IMR-90 (cell line): Measurements from ENCODE around the gene CLK3. TPM values are rescaled to one million over a fixed set of nuclear protein-coding genes. Genes with fewer than 3 reads are reported as not detected.

Experiments used
- ATAC-seq: fragments of 200-7000 bp; cut with Tn5 transposase; 2 replicates; pipeline ENCODE4 v1.9.1; 2020; ENCODE audit warnings: low read depth, mild to moderate bottlenecking, moderate library complexity
- BruUV-seq: library from RNA; stranded (reverse); fragments of 400-500 nt; replicated peaks from 2 replicates; lab custom pipeline; 2021; lab: Mats Ljungman, UMichigan
- CTCF ChIA-PET: fragments of 300-600 bp; formaldehyde crosslinking; extraction: SDS; loops from one replicate; lab custom pipeline; 2021; ENCODE audit warnings: antibody characterized with exemption; lab: Yijun Ruan, JAX
- POLR2A ChIA-PET: fragments of 300-600 bp; sonication (Branson Sonifier 250); formaldehyde crosslinking; loops from one replicate; lab custom pipeline; 2022; ENCODE audit warnings: antibody characterized with exemption; ENCODE audit not compliant: unreplicated experiment; lab: Charles Lee
- DNase-seq: peaks from one replicate; pipeline ENCODE4 v3.0.0; 2013
- H2AFZ ChIP-seq: replicated peaks from 2 replicates; pipeline ENCODE3; 2013; ENCODE audit warnings: low read length, mild to moderate bottlenecking; ENCODE audit not compliant: poor library complexity
- H2AK5ac ChIP-seq: 2 replicates; pipeline ENCODE4 v1.6.1; 2013; ENCODE audit warnings: low read depth, low read length, inconsistent platforms
- H2AK9ac ChIP-seq: replicated peaks from 2 replicates; pipeline ENCODE3; 2013; ENCODE audit warnings: mild to moderate bottlenecking, low read depth, low read length, moderate library complexity; ENCODE audit not compliant: poor library complexity
- H2BK120ac ChIP-seq: 2 replicates; pipeline ENCODE4 v1.6.1; 2013; ENCODE audit warnings: low read depth, low read length, inconsistent platforms
- H2BK15ac ChIP-seq: 3 replicates; pipeline ENCODE4 v1.6.1; 2013; ENCODE audit warnings: low read depth, low read length, inconsistent platforms
- H2BK20ac ChIP-seq: 2 replicates; pipeline ENCODE4 v1.6.1; 2013; ENCODE audit warnings: low read depth, mild to moderate bottlenecking, inconsistent platforms, low read length, moderate library complexity
- H2BK5ac ChIP-seq: 2 replicates; pipeline ENCODE4 v1.6.1; 2013; ENCODE audit warnings: mild to moderate bottlenecking, low read depth, low read length, inconsistent platforms; ENCODE audit not compliant: poor library complexity, severe bottlenecking
- H3K14ac ChIP-seq: replicated peaks from 2 replicates; pipeline ENCODE4 v1.6.1; 2013; ENCODE audit warnings: low read depth, low read length, inconsistent platforms
- H3K18ac ChIP-seq: 2 replicates; pipeline ENCODE4 v1.6.1; 2013; ENCODE audit warnings: low read depth, low read length, control low read depth
- H3K23ac ChIP-seq: 2 replicates; pipeline ENCODE4 v1.6.1; 2013; ENCODE audit warnings: low read depth, low read length, inconsistent platforms
- H3K27ac ChIP-seq: 2 replicates; pipeline ENCODE4 v1.5.1; 2013; ENCODE audit warnings: mild to moderate bottlenecking, control low read depth, low read length; ENCODE audit not compliant: insufficient read depth
- H3K27me3 ChIP-seq: 2 replicates; pipeline ENCODE4 v1.6.1; 2013; ENCODE audit warnings: low read length; ENCODE audit not compliant: control insufficient read depth, insufficient read depth
- H3K36me3 ChIP-seq: 2 replicates; pipeline ENCODE4 v1.6.1; 2013; ENCODE audit warnings: low read length, mixed read lengths; ENCODE audit not compliant: control insufficient read depth, insufficient read depth
- H3K4ac ChIP-seq: 2 replicates; pipeline ENCODE4 v1.6.1; 2013; ENCODE audit warnings: low read depth, low read length, inconsistent platforms
- H3K4me1 ChIP-seq: 2 replicates; pipeline ENCODE4 v1.6.1; 2013; ENCODE audit warnings: low read length, mixed read lengths; ENCODE audit not compliant: control insufficient read depth, insufficient read depth
- H3K4me2 ChIP-seq: 2 replicates; pipeline ENCODE4 v1.6.1; 2013; ENCODE audit warnings: low read depth, mild to moderate bottlenecking, control low read depth, low read length, moderate library complexity
- H3K4me3 ChIP-seq: 2 replicates; pipeline ENCODE4 v1.5.1; 2013; ENCODE audit warnings: low read depth, mild to moderate bottlenecking, control low read depth, low read length, moderate library complexity; ENCODE audit not compliant: insufficient read depth
- H3K56ac ChIP-seq: 2 replicates; pipeline ENCODE4 v1.6.1; 2013; ENCODE audit warnings: low read length, inconsistent platforms; ENCODE audit not compliant: insufficient read depth; ENCODE audit errors: extremely low read depth
- H3K79me1 ChIP-seq, 2 experiments: 2 replicates each; pipeline ENCODE4 v1.6.1; 2013; ENCODE audit warnings: low read length in 2 of 2, inconsistent platforms in 1 of 2, low read depth in 1 of 2
- H3K9ac ChIP-seq: 2 replicates; pipeline ENCODE4 v1.6.1; 2013; ENCODE audit warnings: low read depth, low read length, control low read depth
- H3K9me1 ChIP-seq: 2 replicates; pipeline ENCODE4 v1.6.1; 2013; ENCODE audit warnings: low read length, inconsistent platforms; ENCODE audit not compliant: insufficient read depth
- H3K9me3 ChIP-seq: 2 replicates; pipeline ENCODE4 v1.6.1; 2013; ENCODE audit warnings: low read length; ENCODE audit not compliant: control insufficient read depth, insufficient read depth
- H4K20me1 ChIP-seq: 2 replicates; pipeline ENCODE4 v1.6.1; 2013; ENCODE audit warnings: low read length, inconsistent platforms; ENCODE audit not compliant: insufficient read depth
- H4K5ac ChIP-seq: 2 replicates; pipeline ENCODE4 v1.6.1; 2013; ENCODE audit warnings: mild to moderate bottlenecking, low read depth, low read length, control low read depth
- H4K8ac ChIP-seq, 2 experiments: 2 replicates each; pipeline ENCODE4 v1.6.1; 2013; ENCODE audit warnings: low read depth in 2 of 2, low read length in 2 of 2, control low read depth in 1 of 2, inconsistent platforms in 1 of 2
- H4K91ac ChIP-seq: 2 replicates; pipeline ENCODE4 v1.6.1; 2013; ENCODE audit warnings: low read depth, low read length, inconsistent platforms; ENCODE audit not compliant: insufficient read depth
- BHLHE40 ChIP-seq: fragments of 150-350 bp; IDR thresholded peaks from 2 replicates; pipeline ENCODE4 v1.6.1; 2016; ENCODE audit warnings: mild to moderate bottlenecking, low read depth, low read length
- CEBPB ChIP-seq: IDR thresholded peaks from 2 replicates; pipeline ENCODE4 v1.6.1; 2012; ENCODE audit warnings: low read depth, low read length, improper control_type of control experiment
- CHD1 ChIP-seq: IDR thresholded peaks from 2 replicates; pipeline ENCODE4 v1.6.1; 2012; ENCODE audit warnings: low read depth, low read length, improper control_type of control experiment
- CTCF ChIP-seq: conservative IDR thresholded peaks from 2 replicates; pipeline ENCODE4 v1.5.1; 2012; ENCODE audit warnings: mild to moderate bottlenecking, low read depth, low read length, improper control_type of control experiment
- ELK1 ChIP-seq: fragments of 150-350 bp; IDR thresholded peaks from 2 replicates; pipeline ENCODE4 v1.6.1; 2016; ENCODE audit warnings: low read depth, mild to moderate bottlenecking, low read length, moderate library complexity, borderline replicate concordance
- FOS ChIP-seq: fragments of 150-350 bp; IDR thresholded peaks from 2 replicates; pipeline ENCODE4 v1.6.1; 2016; ENCODE audit warnings: low read depth, low read length
- MAFK ChIP-seq: IDR thresholded peaks from 2 replicates; pipeline ENCODE4 v1.6.1; 2012; ENCODE audit warnings: low read depth, low read length, improper control_type of control experiment
- MAZ ChIP-seq: IDR thresholded peaks from 2 replicates; pipeline ENCODE4 v1.6.1; 2012; ENCODE audit warnings: low read depth, mild to moderate bottlenecking, low read length, improper control_type of control experiment, moderate library complexity, borderline replicate concordance
- MXI1 ChIP-seq: IDR thresholded peaks from 2 replicates; pipeline ENCODE4 v1.6.1; 2012; ENCODE audit warnings: low read depth, mild to moderate bottlenecking, low read length, moderate library complexity, borderline replicate concordance
- NFE2L2 ChIP-seq: fragments of 150-350 bp; IDR thresholded peaks from 2 replicates; pipeline ENCODE4 v1.6.1; 2016; ENCODE audit warnings: low read depth, mild to moderate bottlenecking, low read length
- POLR2A ChIP-seq: IDR thresholded peaks from 2 replicates; pipeline ENCODE4 v1.6.1; 2012; ENCODE audit warnings: mild to moderate bottlenecking, low read depth, low read length
- RAD21 ChIP-seq: IDR thresholded peaks from 2 replicates; pipeline ENCODE4 v1.6.1; 2012; ENCODE audit warnings: low read length, improper control_type of control experiment
- RCOR1 ChIP-seq: IDR thresholded peaks from 2 replicates; pipeline ENCODE4 v1.6.1; 2012; ENCODE audit warnings: mild to moderate bottlenecking, low read length, improper control_type of control experiment; ENCODE audit not compliant: insufficient replicate concordance
- RFX5 ChIP-seq: IDR thresholded peaks from 2 replicates; pipeline ENCODE4 v1.8.0; 2012; ENCODE audit warnings: low read depth, mild to moderate bottlenecking, low read length, moderate library complexity
- SMC3 ChIP-seq: fragments of 150-350 bp; IDR thresholded peaks from 2 replicates; pipeline ENCODE4 v1.6.1; 2016; ENCODE audit warnings: low read depth, mild to moderate bottlenecking, antibody characterized with exemption, low read length, moderate library complexity
- USF2 ChIP-seq: fragments of 150-350 bp; IDR thresholded peaks from 2 replicates; pipeline ENCODE4 v1.6.1; 2017; ENCODE audit warnings: mild to moderate bottlenecking, antibody characterized with exemption, low read length, low read depth
- WGBS, 2 experiments: methylation state at CpG; one replicate each; pipeline versions ENCODE4 v1.1.5 to v1.1.7; 2013; ENCODE audit warnings: missing lambda C conversion rate in 2 of 2; ENCODE audit not compliant: insufficient read length in 1 of 2; ENCODE audit errors: extremely low coverage in 2 of 2; 5-methylcytosine and 5-hydroxymethylcytosine counted together
- dilution Hi-C: fragments of 300-500 bp; cut with HindIII; formaldehyde crosslinking; loops from one replicate; pipeline ENCODE4 v1.14.3; 2018; ENCODE audit warnings: low sequenced_read_pairs; ENCODE audit not compliant: unreplicated experiment
- in situ Hi-C: fragments of 300-500 bp; cut with MboI; formaldehyde crosslinking; loops from 3 replicates; pipeline ENCODE4 v1.14.3; 2019; ENCODE audit warnings: low sequenced_read_pairs, inconsistent platforms, mixed read lengths
- intact Hi-C: fragments of 100-400 bp; cut with micrococcal nuclease; formaldehyde crosslinking; loops from 2 replicates; pipeline ENCODE4 v1.10.0; 2022
- polyA plus RNA-seq, 3 experiments: library from polyadenylated mRNA; depleted of rRNA; stranded (reverse); fragments of >200 nt; gene quantifications; 2 replicates each; pipeline ENCODE4 v1.2.3, GENCODE V29; 2012; ENCODE audit warnings: low replicate concordance in 1 of 3
- total RNA-seq: library from RNA; depleted of rRNA; stranded (reverse); fragments of >200 nt; gene quantifications from 2 replicates; pipeline ENCODE4 v1.2.3, GENCODE V29; 2012

Gene CLK3
- total and polyA plus RNA-seq, 2 of the 4 experiments (the other 2 are of a cell fraction) = 84.7 to 117 TPM

GRCh38 chr15:74611834-74612233, 3.8 kb upstream of the CLK3 start:
- ATAC-seq (no peak), DNase-seq (no peak)
- ChIA-PET CTCF (no interaction called here), POLR2A (interaction anchor here (1.2 kb wide), 1 partner anchor 14 kb away, joined by 3 read pairs; no protein-coding TSS in a partner anchor)
- H2BK5ac ChIP-seq = no peak overlapping the region
- H3K4me3 ChIP-seq = no peak overlapping the region
- H3K79me1 ChIP-seq = peaks cover 0 to 11% of the 10 kb centered on the region in 2 experiments; a peak in 2 of 4 replicates
- H2BK15ac ChIP-seq = no peak overlapping the region
- H3K9me1 ChIP-seq = no peaks in the 10 kb centered on the region
- H3K18ac ChIP-seq = no peak overlapping the region
- no peak overlapping the region for H3K4ac ChIP-seq
- H3K27ac ChIP-seq = no peak overlapping the region
- no TSS peak for BruUV-seq
- no peak overlapping the region for H3K56ac ChIP-seq
- H3K27me3 ChIP-seq = peaks cover 6% of the 10 kb centered on the region; the same call in 1 of the 2 replicates
- no peak overlapping the region for H4K5ac ChIP-seq
- no peak overlapping the region for H2AFZ ChIP-seq
- WGBS, 2 experiments = 100% methylated on average over 1 of the region's 6 CpGs; no CpG with 5 or more reads in 1 of the 2 experiments
- no peak overlapping the region for H2BK20ac ChIP-seq
- in situ Hi-C loops = no loop called here
- no peak overlapping the region for H2BK120ac ChIP-seq
- no peak overlapping the region for H4K91ac ChIP-seq
- no peak overlapping the region for H2AK9ac ChIP-seq
- TF ChIP-seq USF2 = no peak
- TF ChIP-seq MAZ = no peak
- no peak for TF ChIP-seq BHLHE40
- no peak for TF ChIP-seq MAFK
- no peak for TF ChIP-seq RFX5
- no peak for TF ChIP-seq SMC3
- no peak for TF ChIP-seq CEBPB
- no peak for TF ChIP-seq RCOR1
- TF ChIP-seq FOS = no peak
- no peak for TF ChIP-seq CHD1
- TF ChIP-seq POLR2A = no peak
- TF ChIP-seq CTCF = no peak
- TF ChIP-seq ELK1 = no peak
- no peak for TF ChIP-seq RAD21
- no peak for TF ChIP-seq NFE2L2
- TF ChIP-seq MXI1 = no peak
- no peak overlapping the region for H3K14ac ChIP-seq
- H3K36me3 ChIP-seq = no peaks in the 10 kb centered on the region
- no peak overlapping the region for H2AK5ac ChIP-seq
- no peak overlapping the region for H3K4me2 ChIP-seq
- intact Hi-C loops = no loop called here
- no peak overlapping the region for H3K23ac ChIP-seq
- no peak overlapping the region for H4K8ac ChIP-seq
- peaks cover 8% of the 10 kb centered on the region for H4K20me1 ChIP-seq
- dilution Hi-C loops = no loop called here
- H3K9me3 ChIP-seq = no peaks in the 10 kb centered on the region
- peaks cover 4% of the 10 kb centered on the region for H3K4me1 ChIP-seq
- H3K9ac ChIP-seq = no peak overlapping the region
